Measurements from ENCODE around the gene ESRRG. TPM values are rescaled to one million over a fixed set of nuclear protein-coding genes. Genes with fewer than 3 reads are reported as not detected.

Gene ESRRG
- total and polyA plus RNA-seq, 3 donors from 2014 or later: 0.93 to 2.2 (median 1.6) TPM

- no peaks in the 10 kb centered on the region for H3K36me3 ChIP-seq (ENCODE audit: low read depth, missing control alignments)
- no peaks in the 10 kb centered on the region for H3K27me3 ChIP-seq
- no peak overlapping the region for H3K4me3 ChIP-seq
- H3K9me3 ChIP-seq: no peaks in the 10 kb centered on the region
- WGBS, 2 donors: 57 to 61% methylated on average over 7 of the region's 7 CpGs
- no peaks in the 10 kb centered on the region for H3K4me1 ChIP-seq
- H3K27ac ChIP-seq: no peak overlapping the region
- intact Hi-C loops (cut with DNase I; ENCODE audit: low total_unique reads): no loop called here
- no peak for DNase-seq
- TF ChIP-seq, protein P1, sequence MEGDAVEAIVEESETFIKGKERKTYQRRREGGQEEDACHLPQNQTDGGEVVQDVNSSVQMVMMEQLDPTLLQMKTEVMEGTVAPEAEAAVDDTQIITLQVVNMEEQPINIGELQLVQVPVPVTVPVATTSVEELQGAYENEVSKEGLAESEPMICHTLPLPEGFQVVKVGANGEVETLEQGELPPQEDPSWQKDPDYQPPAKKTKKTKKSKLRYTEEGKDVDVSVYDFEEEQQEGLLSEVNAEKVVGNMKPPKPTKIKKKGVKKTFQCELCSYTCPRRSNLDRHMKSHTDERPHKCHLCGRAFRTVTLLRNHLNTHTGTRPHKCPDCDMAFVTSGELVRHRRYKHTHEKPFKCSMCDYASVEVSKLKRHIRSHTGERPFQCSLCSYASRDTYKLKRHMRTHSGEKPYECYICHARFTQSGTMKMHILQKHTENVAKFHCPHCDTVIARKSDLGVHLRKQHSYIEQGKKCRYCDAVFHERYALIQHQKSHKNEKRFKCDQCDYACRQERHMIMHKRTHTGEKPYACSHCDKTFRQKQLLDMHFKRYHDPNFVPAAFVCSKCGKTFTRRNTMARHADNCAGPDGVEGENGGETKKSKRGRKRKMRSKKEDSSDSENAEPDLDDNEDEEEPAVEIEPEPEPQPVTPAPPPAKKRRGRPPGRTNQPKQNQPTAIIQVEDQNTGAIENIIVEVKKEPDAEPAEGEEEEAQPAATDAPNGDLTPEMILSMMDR (IDR thresholded peaks at IDR 0.05): no peak
- no peak for TF ChIP-seq POLR2A (IDR thresholded peaks at IDR 0.05)
Measured at GRCh38 chr1:216502528-216503162, 220.6 kb downstream of the ESRRG start.

GRCh38 chr1:216500273-216500967 lies 222.8 kb downstream of the ESRRG start:
- Histone ChIP-seq H3K27me3 (no peaks in the 10 kb centered on the region), H3K4me3 (no peak overlapping the region), H3K9me3 (no peaks in the 10 kb centered on the region), H3K36me3 (ENCODE audit: low read depth, missing control alignments) (no peaks in the 10 kb centered on the region), H3K4me1 (no peaks in the 10 kb centered on the region), H3K27ac (no peak overlapping the region)
- no peak for TF ChIP-seq POLR2A (IDR thresholded peaks at IDR 0.05)
- TF ChIP-seq, protein P1 (IDR thresholded peaks at IDR 0.05): no peak
- no peak for DNase-seq
- WGBS, 2 donors: 80 to 90% methylated on average over 3 of the region's 3 CpGs
- intact Hi-C loops (cut with DNase I; ENCODE audit: low total_unique reads): no loop called here

DNA sequence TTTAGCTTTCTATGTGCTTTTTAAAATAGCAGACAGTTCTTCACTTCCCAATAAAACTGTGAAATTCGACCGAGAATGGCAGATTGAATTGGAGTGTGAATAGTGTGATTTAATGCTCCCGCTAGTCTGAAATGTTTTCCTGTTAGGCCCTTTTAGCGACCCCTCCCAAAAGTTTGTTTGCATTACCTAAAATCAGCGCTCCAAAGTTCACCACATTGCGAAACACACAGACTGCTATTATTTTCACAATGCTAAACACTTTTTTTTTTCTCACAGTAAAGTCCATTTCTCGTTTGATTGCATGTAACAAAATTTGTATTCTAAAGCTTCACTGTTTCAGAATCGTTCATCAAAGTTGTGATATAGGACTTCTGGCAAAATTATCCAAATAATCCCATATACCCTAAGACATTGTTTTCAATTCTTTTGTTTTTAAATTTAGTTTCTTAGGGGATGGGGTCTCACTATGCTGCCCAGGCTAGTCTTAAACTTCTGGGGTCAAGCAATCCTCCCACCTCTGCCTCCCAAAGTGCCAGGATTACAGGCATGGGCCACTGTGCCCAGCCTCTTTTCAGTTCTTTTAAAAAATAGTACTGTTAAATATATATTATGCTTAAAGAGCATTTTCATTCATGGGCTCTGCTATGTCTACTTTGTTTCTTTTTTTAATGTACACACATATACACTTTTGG lies 223.5 kb downstream of the ESRRG start:
- no peaks in the 10 kb centered on the region for H3K27me3 ChIP-seq
- DNase-seq: no peak
- H3K4me3 ChIP-seq: no peak overlapping the region
- H3K36me3 ChIP-seq (ENCODE audit: low read depth, missing control alignments): no peaks in the 10 kb centered on the region
- TF ChIP-seq, protein P1 (IDR thresholded peaks at IDR 0.05): no peak
- TF ChIP-seq POLR2A (IDR thresholded peaks at IDR 0.05): no peak
- 75 to 83% methylated on average over 8 of the region's 8 CpGs for WGBS, 2 donors
- H3K9me3 ChIP-seq: no peaks in the 10 kb centered on the region
- H3K27ac ChIP-seq: no peak overlapping the region
- H3K4me1 ChIP-seq: no peaks in the 10 kb centered on the region
- intact Hi-C loops (cut with DNase I; ENCODE audit: low total_unique reads): no loop called here

GRCh38 chr1:216498277-216498676 lies 225.0 kb downstream of the ESRRG start:
- H3K4me1 ChIP-seq: no peaks in the 10 kb centered on the region
- H3K4me3 ChIP-seq: no peak overlapping the region
- no peak for DNase-seq
- H3K27ac ChIP-seq: no peak overlapping the region
- WGBS, 2 donors: 81 to 89% methylated on average over 2 of the region's 2 CpGs
- no peaks in the 10 kb centered on the region for H3K36me3 ChIP-seq (ENCODE audit: low read depth, missing control alignments)
- no peak for TF ChIP-seq POLR2A (IDR thresholded peaks at IDR 0.05)
- TF ChIP-seq, protein P1 (IDR thresholded peaks at IDR 0.05): no peak
- no peaks in the 10 kb centered on the region for H3K27me3 ChIP-seq
- no peaks in the 10 kb centered on the region for H3K9me3 ChIP-seq
- intact Hi-C loops (cut with DNase I; ENCODE audit: low total_unique reads): no loop called here
